HCT116 (cell line): ENCODE measurements around the gene CFAP43. TPM values are rescaled to one million over a fixed set of nuclear protein-coding genes. Genes with fewer than 3 reads are reported as not detected.

Experiments
- ATAC-seq: fragments of 200-7000 bp; cut with Tn5 transposase; 2 replicates; pipeline ENCODE4 v1.9.1; 2020; ENCODE audit warnings: mild to moderate bottlenecking, moderate library complexity
- BruUV-seq: library from RNA; stranded (reverse); fragments of 400-500 nt; replicated peaks from 2 replicates; lab custom pipeline; 2021; lab: Mats Ljungman, UMichigan
- CTCF ChIA-PET: fragments of 300-600 bp; sonication (Branson Sonifier 250); formaldehyde crosslinking; loops from one replicate; lab custom pipeline; 2021; ENCODE audit warnings: antibody characterized with exemption; lab: Charles Lee
- POLR2A ChIA-PET: fragments of 300-600, 350-600 bp; sonication (Branson Sonifier 250); formaldehyde crosslinking; loops from one replicate; lab custom pipeline; 2021; ENCODE audit warnings: antibody characterized with exemption; lab: Charles Lee
- RAD21 ChIA-PET, 2 experiments: fragments of 300-600 bp; sonication (Branson Sonifier 250); formaldehyde crosslinking; loops; one replicate each; lab custom pipeline; 2023; ENCODE audit warnings: low total read pairs in 2 of 2; ENCODE audit not compliant: uncharacterized antibody in 2 of 2, unreplicated experiment in 2 of 2, low non-redundant PET in 1 of 2; lab: Charles Lee
- DNase-seq: peaks from one replicate; pipeline ENCODE4 v3.0.0-alpha.2; 2010; ENCODE audit warnings: low read depth, low spot score
- H2AFZ ChIP-seq: fragments of 200-600 bp; shearing (Covaris generic), sonication (generic); 2 replicates; pipeline ENCODE4 v1.6.1; 2017; ENCODE audit warnings: low read depth, mixed run types, mixed read lengths, antibody characterized with exemption, low read length; ENCODE audit not compliant: poor library complexity, severe bottlenecking
- H3K27ac ChIP-seq: 2 replicates; pipeline ENCODE4 v1.5.1; 2012; ENCODE audit warnings: low read depth, low read length
- H3K27me3 ChIP-seq: fragments of 200-600 bp; sonication (generic); 2 replicates; pipeline ENCODE4 v1.6.1; 2016; ENCODE audit warnings: mixed run types, low read length, mixed read lengths; ENCODE audit not compliant: insufficient read depth
- H3K36me3 ChIP-seq, 2 experiments: fragments of 200-500 bp in 1 of 2; fragments of 200-600 bp in 1 of 2; sonication (Bioruptor generic) in 1 of 2; sonication (generic) in 1 of 2; 2 replicates each; pipeline versions ENCODE4 v1.5.1 to v1.6.1; 2014 to 2016; ENCODE audit warnings: low read length in 2 of 2, inconsistent platforms in 1 of 2, mixed read lengths in 1 of 2, mixed run types in 1 of 2; ENCODE audit not compliant: insufficient read depth in 2 of 2, control insufficient read depth in 1 of 2
- H3K4me1 ChIP-seq, 2 experiments: fragments of 200-600 bp in 1 of 2; sonication (generic) in 1 of 2; 2 replicates each; pipeline versions ENCODE4 v1.5.1 to v1.6.1; 2012 to 2017; ENCODE audit warnings: low read length in 2 of 2, inconsistent platforms in 1 of 2, mild to moderate bottlenecking in 1 of 2, mixed read lengths in 1 of 2, mixed run types in 1 of 2, moderate library complexity in 1 of 2; ENCODE audit not compliant: insufficient read depth in 2 of 2, control insufficient read depth in 1 of 2
- H3K4me2 ChIP-seq: fragments of 200-600 bp; sonication (generic); 2 replicates; pipeline ENCODE4 v1.6.1; 2017; ENCODE audit warnings: mixed run types, low read length, mixed read lengths
- H3K4me3 ChIP-seq, 2 experiments: fragments of 200-600 bp in 1 of 2; sonication (generic) in 1 of 2; replicated peaks in 1 of 2; 2 replicates each; pipeline ENCODE4 v1.5.1; 2011 to 2016; ENCODE audit warnings: low read length in 2 of 2, control low read depth in 1 of 2, low read depth in 1 of 2, mild to moderate bottlenecking in 1 of 2, mixed read lengths in 1 of 2, mixed run types in 1 of 2
- H3K79me2 ChIP-seq: fragments of 200-600 bp; sonication (generic); 2 replicates; pipeline ENCODE4 v1.6.1; 2017; ENCODE audit warnings: mild to moderate bottlenecking, mixed run types, low read length, moderate library complexity, mixed read lengths; ENCODE audit not compliant: insufficient read depth
- H3K9ac ChIP-seq: fragments of 200-600 bp; sonication (generic); 2 replicates; pipeline ENCODE4 v1.6.1; 2016; ENCODE audit warnings: low read length, mixed read lengths
- H3K9me2 ChIP-seq: fragments of 200-600 bp; sonication (generic), shearing (Covaris generic); 2 replicates; pipeline ENCODE4 v1.6.1; 2017; ENCODE audit warnings: mixed run types, mild to moderate bottlenecking, moderate library complexity; ENCODE audit not compliant: insufficient read depth
- H3K9me3 ChIP-seq, 2 experiments: fragments of 200-500 bp in 1 of 2; fragments of 200-600 bp in 1 of 2; sonication (Bioruptor generic) in 1 of 2; sonication (generic) in 1 of 2; 2 replicates each; pipeline ENCODE4 v1.6.1; 2014 to 2017; ENCODE audit warnings: low read length in 2 of 2, mixed read lengths in 2 of 2, inconsistent platforms in 1 of 2, low read depth in 1 of 2, mild to moderate bottlenecking in 1 of 2, mixed run types in 1 of 2, moderate library complexity in 1 of 2; ENCODE audit not compliant: control insufficient read depth in 1 of 2, insufficient read depth in 1 of 2
- H4K20me1 ChIP-seq: fragments of 200-600 bp; sonication (generic), shearing (Covaris generic); 2 replicates; pipeline ENCODE4 v1.6.1; 2017; ENCODE audit warnings: mixed run types, mild to moderate bottlenecking, moderate library complexity; ENCODE audit not compliant: insufficient read depth
- ATF3 ChIP-seq: IDR thresholded peaks from 2 replicates; pipeline ENCODE4 v1.6.1; 2012
- CEBPB ChIP-seq: IDR thresholded peaks from 2 replicates; pipeline ENCODE4 v1.6.1; 2012; ENCODE audit warnings: low read depth
- CTCF ChIP-seq, 3 experiments: fragments of 200-600 bp in 1 of 3; sonication (generic) in 1 of 3; IDR thresholded peaks in 2 of 3; conservative IDR thresholded peaks in 1 of 3; 2 replicates each; pipeline ENCODE4 v1.5.1; 2012 to 2017; ENCODE audit warnings: low read depth in 2 of 3, low read length in 2 of 3, antibody characterized with exemption in 1 of 3, borderline replicate concordance in 1 of 3, control low read depth in 1 of 3, mild to moderate bottlenecking in 1 of 3, mixed read lengths in 1 of 3, mixed run types in 1 of 3, moderate library complexity in 1 of 3; ENCODE audit not compliant: insufficient read depth in 1 of 3
- EGR1 ChIP-seq: IDR thresholded peaks from 2 replicates; pipeline ENCODE4 v1.6.1; 2012; ENCODE audit warnings: low read depth
- EZH2 ChIP-seq: fragments of 200-600 bp; sonication (generic); IDR thresholded peaks from 2 replicates; pipeline ENCODE4 v1.6.1; 2017; ENCODE audit warnings: antibody characterized with exemption, mixed run types
- EZH2phosphoT487 ChIP-seq: fragments of 200-600 bp; IDR thresholded peaks from 2 replicates; pipeline ENCODE4 v1.6.1; 2018; ENCODE audit warnings: antibody characterized with exemption, borderline replicate concordance
- FOSL1 ChIP-seq: IDR thresholded peaks from 2 replicates; pipeline ENCODE4 v1.6.1; 2012; ENCODE audit warnings: low read depth
- MAX ChIP-seq: IDR thresholded peaks from 2 replicates; pipeline ENCODE4 v1.6.1; 2012
- POLR2A ChIP-seq: IDR thresholded peaks from 2 replicates; pipeline ENCODE4 v1.7.0; 2011; ENCODE audit warnings: borderline replicate concordance; ENCODE audit not compliant: insufficient read depth, insufficient read length; ENCODE audit errors: extremely low read depth
- POLR2AphosphoS5 ChIP-seq: IDR thresholded peaks from 2 replicates; pipeline ENCODE4 v1.6.1; 2011; ENCODE audit warnings: mild to moderate bottlenecking, low read depth, low read length, moderate library complexity
- RAD21 ChIP-seq: IDR thresholded peaks from 2 replicates; pipeline ENCODE4 v1.6.1; 2012; ENCODE audit warnings: low read depth, mild to moderate bottlenecking
- SP1 ChIP-seq: IDR thresholded peaks from 2 replicates; pipeline ENCODE4 v1.6.1; 2012; ENCODE audit warnings: low read depth
- SRF ChIP-seq: IDR thresholded peaks from 2 replicates; pipeline ENCODE4 v1.6.1; 2012; ENCODE audit warnings: low read depth
- TCF7L2 ChIP-seq: IDR thresholded peaks from 2 replicates; pipeline ENCODE4 v1.7.0; 2011; ENCODE audit warnings: borderline replicate concordance, inconsistent platforms; ENCODE audit not compliant: insufficient read depth, insufficient read length; ENCODE audit errors: extremely low read depth
- YY1 ChIP-seq: IDR thresholded peaks from 2 replicates; pipeline ENCODE4 v1.6.1; 2011; ENCODE audit warnings: low read length, low read depth, moderate library complexity, mild to moderate bottlenecking; ENCODE audit not compliant: insufficient replicate concordance; ENCODE audit errors: extremely low read depth
- ZBTB33 ChIP-seq: IDR thresholded peaks from 2 replicates; pipeline ENCODE4 v1.6.1; 2011; ENCODE audit warnings: mild to moderate bottlenecking, low read length, moderate library complexity; ENCODE audit not compliant: insufficient replicate concordance; ENCODE audit errors: extremely low read depth
- ZFX ChIP-seq: fragments of 450-650 bp; IDR thresholded peaks from 2 replicates; pipeline ENCODE4 v1.6.1; 2017
- intact Hi-C: fragments of 100-400 bp; cut with micrococcal nuclease; formaldehyde crosslinking; loops from 2 replicates; pipeline ENCODE4 v1.10.0; 2022
- total RNA-seq: library from RNA; stranded (reverse); gene quantifications from one replicate; pipeline ENCODE4 v1.2.1, GENCODE V29; 2021; ENCODE audit not compliant: unreplicated experiment

Gene CFAP43
- total RNA-seq, 1 experiment from 2014 or later: 4.0 TPM

GRCh38 chr10:104273286-104273685 lies 41.1 kb upstream of the CFAP43 start (continued):
- TF ChIP-seq ZBTB33 (no peak), ATF3 (no peak)
- TF ChIP-seq, all 23 proteins: peak for 0

- H3K27me3 ChIP-seq: no peaks in the 10 kb centered on the region
- H3K36me3 ChIP-seq: peaks cover 34 to 39% of the 10 kb centered on the region in 2 experiments
- H3K4me2 ChIP-seq: peak within 1 kb of the TSS; percentile 81
- RAD21 ChIA-PET: no interaction called here
- CTCF ChIA-PET: interaction anchor here (1.7 kb wide), 1 partner anchor 85 kb away, joined by 5 read pairs; the partner anchor contains the start of gene CFAP58
- TSS peak; percentile 75 for BruUV-seq
- POLR2A ChIA-PET: interaction anchor here (0.6 to 1.8 kb wide), 14 partner anchors 9 to 381 kb away, joined by 3 to 14 read pairs (median 3); partner anchors contain the start of genes CFAP58, GSTO1, ITPRIP and SFR1
- no peak within 1 kb of the TSS for H2AFZ ChIP-seq
- no peaks in the 10 kb centered on the region; the same call in 1 of the 2 replicates for H3K9me2 ChIP-seq
- peak within 1 kb of the TSS; percentile 50 for H3K27ac ChIP-seq
- peak; percentile 98 for ATAC-seq
- peaks cover 4 to 20% of the 10 kb centered on the region in 2 experiments; a peak in 3 of 4 replicates for H3K4me1 ChIP-seq
- peak within 1 kb of the TSS; percentile 83 for H3K9ac ChIP-seq
- intact Hi-C loops: loop anchor here (5.0 kb wide), 1 partner anchor 147 kb away; the partner anchor contains the start of gene SFR1
- H3K79me2 ChIP-seq: peaks cover 47% of the 10 kb centered on the region
- H4K20me1 ChIP-seq: 0 out of 2 replicates have a peak, but pooled peaks cover 8% of the 10 kb centered on the region
- peak within 1 kb of the TSS; percentile 79 to 81 for H3K4me3 ChIP-seq
- DNase-seq: peak; percentile 99
- H3K9me3 ChIP-seq: no peaks in the 10 kb centered on the region
- TF ChIP-seq FOSL1: no peak
- TF ChIP-seq YY1: peak; percentile 70
- no peak for TF ChIP-seq CEBPB
- TF ChIP-seq POLR2A: peak; percentile 94
- TF ChIP-seq POLR2AphosphoS5: peak; percentile 98
- no peak for TF ChIP-seq SP1
- TF ChIP-seq ZFX: peak; percentile 77
- TF ChIP-seq CTCF (IDR thresholded peaks at IDR 0.05 in 2 of 3, conservative IDR thresholded peaks at IDR 0.05 in 1 of 3; ENCODE audit: borderline replicate concordance in 1 of 3, insufficient read depth in 1 of 3, low read depth in 2 of 3, low read length in 2 of 3): no peak
- TF ChIP-seq EZH2: no peak
- TF ChIP-seq MAX: no peak
- TF ChIP-seq EGR1: no peak
- peak; percentile 44 for TF ChIP-seq TCF7L2
- no peak for TF ChIP-seq EZH2phosphoT487
- no peak for TF ChIP-seq SRF
- no peak for TF ChIP-seq RAD21
Observed at GRCh38 chr10:104268713-104269645, 36.8 kb upstream of the CFAP43 start, which contains the start of gene GSTO2. TSS of gene GSTO2 (plus strand) at chr10:104269184. CDS start at chr10:104274916, 5,732 bp downstream.
